Head of caudate nucleus (tissue), 42 donors: ENCODE measurements around the gene CYLD.

Experiments used
- DNase-seq, 42 donors: peaks; one replicate each; pipeline versions ENCODE4 v3.0.0 to v3.0.0-alpha.2; 2020 to 2021; ENCODE audit warnings: mixed read lengths in 7 of 42
- intact Hi-C: fragments of 100-400 bp; cut with DNase I; formaldehyde crosslinking; loops from one replicate; pipeline ENCODE4 v1.15.0; 2022

The CYLD gene

GRCh38 chr16:50741781-50742575 lies at the start of gene CYLD:
Gene CYLD, plus strand, starts transcription at chr16:50742086. Its CDS starts 7,613 bp downstream, at chr16:50749699.
- DNase-seq, result peak; percentile 99 to 100 (median 100)

GRCh38 chr16:50692644-50692998 lies 49.3 kb upstream of the CYLD start:
- no peak for DNase-seq
- intact Hi-C loops, result no loop called here

More at GRCh38 chr16:50741781-50742575, at the start of gene CYLD:
- intact Hi-C loops, result loop anchor here (5.0 to 10.0 kb wide), 2 partner anchors 63 to 675 kb away; partner anchors contain the start of gene HEATR3

GRCh38 chr16:50692999-50693781 lies 48.7 kb upstream of the CYLD start, which contains the start of gene NOD2:
Gene NOD2, plus strand, starts transcription at chr16:50693606. Its CDS starts 5,890 bp downstream, at chr16:50699496.
- no peak for DNase-seq

GRCh38 chr16:50694206-50694605 lies 47.7 kb upstream of the CYLD start:
- intact Hi-C loops, result no loop called here
- DNase-seq, result no peak

More at GRCh38 chr16:50692999-50693781, 48.7 kb upstream of the CYLD start, which contains the start of gene NOD2:
- intact Hi-C loops, result no loop called here

GRCh38 chr16:50695017-50696000 lies 46.6 kb upstream of the CYLD start:
- peak in 8 of 42 donors; percentile 27 to 60 (median 36) for DNase-seq
- intact Hi-C loops, result no loop called here

- intact Hi-C loops, result no loop called here
- no peak for DNase-seq
Measured at GRCh38 chr16:50696126-50696525, 45.8 kb upstream of the CYLD start.

GRCh38 chr16:50696575-50697420 lies 45.1 kb upstream of the CYLD start:
- intact Hi-C loops, result no loop called here
- DNase-seq, result peak in 12 of 42 donors; percentile 31 to 70 (median 46)

GRCh38 chr16:50697421-50697715 lies 44.5 kb upstream of the CYLD start:
- DNase-seq, result no peak
- intact Hi-C loops, result no loop called here

- intact Hi-C loops, result no loop called here
- peak in 14 of 42 donors; percentile 18 to 72 (median 38) for DNase-seq
Measured at GRCh38 chr16:50697881-50698767, 43.8 kb upstream of the CYLD start.

GRCh38 chr16:50699326-50700159 lies 42.3 kb upstream of the CYLD start:
- intact Hi-C loops, result no loop called here
- no peak for DNase-seq

- no peak for DNase-seq
- intact Hi-C loops, result no loop called here
Measured at GRCh38 chr16:50702725-50703124, 39.2 kb upstream of the CYLD start.

- intact Hi-C loops, result no loop called here
- no peak for DNase-seq
Measured at GRCh38 chr16:50704245-50704644, 37.6 kb upstream of the CYLD start.

GRCh38 chr16:50705436-50706110 lies 36.3 kb upstream of the CYLD start:
- intact Hi-C loops, result no loop called here
- no peak for DNase-seq

- intact Hi-C loops, result no loop called here
- DNase-seq, result no peak
Measured at GRCh38 chr16:50706250-50706649, 35.6 kb upstream of the CYLD start.

- DNase-seq, result no peak
- intact Hi-C loops, result no loop called here
Measured at GRCh38 chr16:50708373-50709060, 33.4 kb upstream of the CYLD start.
